GM23248 (cell line): ENCODE results near the gene SLC6A5. TPM values are rescaled to one million over a fixed set of nuclear protein-coding genes. Genes with fewer than 3 reads are reported as not detected.
"Not testable (repeated sequence)": the region's sequence is repeated elsewhere in the genome, so short reads cannot be mapped to it uniquely, and the experiment has no call there.

Experiments
- DNase-seq: peaks from one replicate; pipeline ENCODE4 v3.0.0-alpha.2; 2015
- H2AFZ ChIP-seq: fragments of 200-600 bp; sonication (generic); 2 replicates; pipeline ENCODE4 v1.6.1; 2016; ENCODE audit warnings: antibody characterized with exemption
- H3F3A ChIP-seq: fragments of 200-600 bp; sonication (generic); 2 replicates; pipeline ENCODE4 v1.6.1; 2016; ENCODE audit warnings: mild to moderate bottlenecking, antibody characterized with exemption, mixed run types; ENCODE audit not compliant: insufficient read depth
- H3K27ac ChIP-seq: fragments of 200-600 bp; sonication (generic); 2 replicates; pipeline ENCODE4 v1.5.1; 2016; ENCODE audit warnings: mild to moderate bottlenecking
- H3K27me3 ChIP-seq: fragments of 200-600 bp; sonication (generic); replicated peaks from 2 replicates; pipeline ENCODE4 v1.6.1; 2016; ENCODE audit warnings: mild to moderate bottlenecking; ENCODE audit not compliant: insufficient read depth
- H3K36me3 ChIP-seq: fragments of 200-600 bp; sonication (generic); 2 replicates; pipeline ENCODE4 v1.6.1; 2016; ENCODE audit warnings: low read depth, mild to moderate bottlenecking
- H3K4me1 ChIP-seq: fragments of 200-600 bp; sonication (generic); 2 replicates; pipeline ENCODE4 v1.6.1; 2016; ENCODE audit warnings: mild to moderate bottlenecking; ENCODE audit not compliant: insufficient read depth
- H3K4me2 ChIP-seq: fragments of 200-600 bp; sonication (generic); one replicate; pipeline ENCODE4 v1.6.1; 2016; ENCODE audit warnings: mild to moderate bottlenecking; ENCODE audit not compliant: unreplicated experiment
- H3K4me3 ChIP-seq: fragments of 200-600 bp; sonication (generic); 2 replicates; pipeline ENCODE4 v1.5.1; 2016; ENCODE audit warnings: mild to moderate bottlenecking
- H3K79me2 ChIP-seq: fragments of 200-600 bp; sonication (generic); 2 replicates; pipeline ENCODE4 v1.6.1; 2016; ENCODE audit warnings: mild to moderate bottlenecking; ENCODE audit not compliant: insufficient read depth
- H3K9ac ChIP-seq: fragments of 200-600 bp; sonication (generic); 2 replicates; pipeline ENCODE4 v1.6.1; 2016; ENCODE audit warnings: mild to moderate bottlenecking
- H3K9me2 ChIP-seq: fragments of 200-600 bp; sonication (generic); 2 replicates; pipeline ENCODE4 v1.6.1; 2016; ENCODE audit warnings: mixed run types, mild to moderate bottlenecking, moderate library complexity; ENCODE audit not compliant: insufficient read depth
- H3K9me3 ChIP-seq: fragments of 200-600 bp; sonication (generic); one replicate; pipeline ENCODE4 v1.6.1; 2017; ENCODE audit warnings: low read depth
- H4K20me1 ChIP-seq: fragments of 200-600 bp; sonication (generic); 2 replicates; pipeline ENCODE4 v1.6.0; 2016; ENCODE audit not compliant: insufficient read depth
- EZH2 ChIP-seq: fragments of 200-600 bp; sonication (generic); IDR thresholded peaks from 2 replicates; pipeline ENCODE4 v1.6.1; 2018; ENCODE audit warnings: antibody characterized with exemption, mild to moderate bottlenecking; ENCODE audit not compliant: insufficient read depth, poor library complexity, severe bottlenecking
- EZH2phosphoT487 ChIP-seq: fragments of 200-600 bp; sonication (generic); IDR thresholded peaks from 2 replicates; pipeline ENCODE4 v1.6.1; 2018; ENCODE audit warnings: antibody characterized with exemption, moderate library complexity, mild to moderate bottlenecking, low read depth; ENCODE audit not compliant: insufficient read depth
- WGBS, 2 experiments: methylation state at CpG; one replicate each; pipeline ENCODE4 v1.1.6; 2015 to 2017; ENCODE audit warnings: low lambda C conversion rate in 2 of 2, low coverage in 1 of 2; ENCODE audit errors: missing lambda C conversion rate in 2 of 2; 5-methylcytosine and 5-hydroxymethylcytosine counted together
- in situ Hi-C: fragments of 300-500 bp; cut with MboI; formaldehyde crosslinking; loops from 2 replicates; pipeline ENCODE4 v1.15.0; 2020
- polyA plus RNA-seq: library from polyadenylated mRNA; unstranded; fragments of >200 nt; fragmentation: Nextera tagmentation; extraction: Ambion mirVana; gene quantifications from 2 replicates; pipeline ENCODE4 v1.2.1, GENCODE V29; 2016
- total RNA-seq: library from RNA; depleted of rRNA; stranded (reverse); fragments of >200 nt; shearing (Covaris generic); gene quantifications from 2 replicates; pipeline ENCODE4 v1.2.3, GENCODE V29; 2014

SLC6A5 gene
- total and polyA plus RNA-seq, 2 experiments from 2014 or later = not detected

DNA sequence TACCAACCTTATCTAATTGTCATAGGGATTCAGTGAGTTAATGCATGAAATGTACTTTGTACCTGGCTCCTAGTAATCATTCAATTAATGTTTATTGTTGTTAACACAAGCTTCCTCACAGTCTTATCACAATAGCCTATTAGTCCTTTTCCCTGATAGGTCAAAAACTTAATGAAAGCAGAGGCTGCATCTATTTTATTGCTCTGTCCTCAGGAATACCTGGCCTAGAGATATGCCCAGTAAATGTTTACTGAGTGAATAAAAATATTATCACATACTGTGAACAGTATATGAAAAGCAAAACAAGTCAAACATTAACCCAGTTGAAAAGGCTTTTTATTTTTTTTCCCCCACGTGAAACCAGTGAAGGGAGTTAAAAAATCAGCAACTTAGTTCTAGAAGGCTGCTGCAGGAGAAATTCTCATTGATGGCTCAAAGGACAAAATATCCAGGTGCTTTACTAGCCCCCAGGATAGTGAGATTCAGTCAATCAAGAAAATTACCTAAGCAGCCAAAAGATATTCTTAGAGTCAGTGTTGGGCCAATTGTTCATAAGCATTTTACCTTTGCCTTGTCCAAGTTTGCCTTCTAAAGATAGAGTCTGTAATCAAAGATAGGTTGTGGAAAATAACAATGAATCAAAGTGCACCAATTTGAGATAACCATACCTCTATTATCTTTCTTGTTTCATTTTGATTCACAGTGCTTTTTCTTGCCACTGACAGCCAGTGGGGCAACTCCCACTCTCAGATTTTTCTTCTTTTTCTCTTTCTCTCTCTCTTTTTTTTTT, 34.4 kb upstream of the SLC6A5 start:
- TF ChIP-seq EZH2 (no peak), EZH2phosphoT487 (no peak)
- no peaks in the 10 kb centered on the region for H3K27me3 ChIP-seq
- H3K36me3 ChIP-seq = no peaks in the 10 kb centered on the region
- no peak overlapping the region for H2AFZ ChIP-seq
- no peaks in the 10 kb centered on the region for H3K9me2 ChIP-seq
- H3K79me2 ChIP-seq = no peaks in the 10 kb centered on the region
- no peaks in the 10 kb centered on the region for H3K9me3 ChIP-seq
- H3F3A ChIP-seq = no peaks in the 10 kb centered on the region
- H3K4me1 ChIP-seq = no peaks in the 10 kb centered on the region
- no peak overlapping the region for H3K4me3 ChIP-seq
- no peak overlapping the region for H3K27ac ChIP-seq
- in situ Hi-C loops = no loop called here
- 4% methylated on average over 1 of the region's 1 CpG for WGBS, 2 experiments
- no peaks in the 10 kb centered on the region for H4K20me1 ChIP-seq
- H3K4me2 ChIP-seq = no peak overlapping the region
- no peak for DNase-seq
- no peak overlapping the region for H3K9ac ChIP-seq

DNA sequence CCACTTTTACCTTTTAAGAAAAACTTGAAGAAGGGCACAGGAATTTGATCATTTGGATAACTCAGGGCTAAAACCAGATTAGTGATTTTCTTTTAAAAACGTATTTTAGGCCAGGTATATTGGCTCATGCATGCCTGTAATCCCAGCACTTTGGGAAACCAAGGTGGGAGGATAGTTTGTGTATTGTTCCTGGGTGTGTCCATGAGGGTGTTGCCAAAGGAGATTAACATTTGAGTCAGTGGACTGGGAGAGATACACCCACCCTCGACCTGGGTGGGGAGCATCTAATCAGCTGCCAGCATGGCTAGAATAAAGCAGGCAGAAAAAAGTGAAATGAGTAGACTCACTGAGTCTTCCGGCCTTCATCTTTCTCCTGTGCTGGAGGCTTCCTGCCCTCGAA, 33.3 kb upstream of the SLC6A5 start:
- in situ Hi-C loops, H3K36me3 ChIP-seq, H3K9me3 ChIP-seq, H3K27ac ChIP-seq, H3K79me2 ChIP-seq, H4K20me1 ChIP-seq, H3K9ac ChIP-seq, H3K4me1 ChIP-seq, H3K9me2 ChIP-seq, H3K27me3 ChIP-seq, H3K4me2 ChIP-seq, H2AFZ ChIP-seq, H3F3A ChIP-seq, H3K4me3 ChIP-seq, DNase-seq: not testable (repeated sequence)
- WGBS, 2 experiments = 19 to 25% methylated on average over 4 of the region's 4 CpGs

DNA sequence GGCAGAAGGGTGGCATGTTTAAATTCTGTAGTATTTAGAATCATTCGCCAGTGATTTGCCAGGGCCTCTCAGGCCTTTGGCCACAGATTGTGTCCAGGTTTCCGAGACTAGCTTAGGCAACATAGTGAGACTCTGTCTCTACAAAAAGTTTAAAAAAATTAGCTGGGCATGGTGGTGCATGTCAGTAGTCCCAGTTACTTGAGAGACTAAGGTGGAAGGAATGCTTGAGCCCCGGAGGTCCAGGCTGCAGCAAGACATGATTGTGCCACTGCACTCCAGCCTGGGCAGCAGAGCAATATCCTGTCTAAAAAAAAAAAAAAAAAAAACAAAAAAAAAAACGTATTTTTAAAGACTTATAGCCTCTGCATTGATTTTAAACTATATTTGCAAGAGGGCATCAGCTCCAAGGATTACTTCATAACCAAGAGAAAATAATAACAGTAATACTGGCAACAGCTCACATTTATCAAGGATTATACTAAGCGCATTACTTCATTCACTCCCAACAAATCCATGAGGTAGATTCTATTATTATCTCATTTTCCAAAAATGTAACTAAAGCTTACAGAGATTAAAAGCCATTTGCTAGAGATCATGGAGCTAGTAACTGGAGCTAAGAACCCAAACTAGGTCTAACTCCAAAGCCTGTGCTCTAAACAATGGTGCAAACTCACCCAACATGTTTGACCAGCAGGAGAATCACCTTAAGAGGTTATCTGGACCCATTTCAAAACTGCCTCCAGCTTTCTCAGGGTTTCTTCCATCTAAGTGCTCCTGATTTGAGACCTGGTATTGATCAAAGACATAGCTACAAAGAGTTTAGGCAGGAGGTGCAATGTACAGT, 32.6 kb upstream of the SLC6A5 start:
- 35 to 42% methylated on average over 5 of the region's 5 CpGs for WGBS, 2 experiments

DNA sequence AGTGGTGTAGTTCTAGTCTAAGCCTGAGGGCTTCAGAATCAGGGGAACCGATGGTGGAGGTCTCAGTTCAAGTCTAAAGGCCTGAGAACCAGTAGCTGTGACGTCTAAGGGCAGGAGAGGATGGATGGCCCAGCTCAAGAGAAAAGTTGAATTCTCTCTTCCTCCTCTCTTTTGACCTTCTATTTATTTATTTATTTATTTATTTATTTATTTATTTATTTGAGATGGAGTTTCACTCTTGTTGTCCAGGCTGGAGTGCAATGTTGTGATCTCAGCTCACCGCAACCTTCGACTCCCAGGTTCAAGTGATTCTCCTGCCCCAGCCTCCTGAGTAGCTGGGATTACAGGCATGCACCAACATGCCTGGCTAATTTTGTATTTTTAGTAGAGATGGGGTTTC, 19.7 kb upstream of the SLC6A5 start:
- H3K36me3 ChIP-seq, H3K4me1 ChIP-seq, H4K20me1 ChIP-seq, H3K4me2 ChIP-seq, H3K4me3 ChIP-seq, H3K9ac ChIP-seq, in situ Hi-C loops, H3K27ac ChIP-seq, H3K9me2 ChIP-seq, H2AFZ ChIP-seq, H3K79me2 ChIP-seq, DNase-seq, H3K27me3 ChIP-seq, H3F3A ChIP-seq, H3K9me3 ChIP-seq: not testable (repeated sequence)
- 46 to 54% methylated on average over 4 of the region's 4 CpGs for WGBS, 2 experiments

More for the DNA sequence above, 32.6 kb upstream of the SLC6A5 start:
- H3K79me2 ChIP-seq = no peaks in the 10 kb centered on the region
- no peaks in the 10 kb centered on the region for H3K36me3 ChIP-seq
- no peak overlapping the region for H3K4me2 ChIP-seq
- no peak overlapping the region for H3K4me3 ChIP-seq
- H4K20me1 ChIP-seq = no peaks in the 10 kb centered on the region
- H3K4me1 ChIP-seq = no peaks in the 10 kb centered on the region
- no peaks in the 10 kb centered on the region for H3K9me2 ChIP-seq
- no peak overlapping the region for H3K9ac ChIP-seq
- in situ Hi-C loops = no loop called here
- no peaks in the 10 kb centered on the region for H3K27me3 ChIP-seq
- no peak for DNase-seq
- no peak for TF ChIP-seq EZH2
- TF ChIP-seq EZH2phosphoT487 = no peak
- H3K9me3 ChIP-seq = no peaks in the 10 kb centered on the region
- H3K27ac ChIP-seq = no peak overlapping the region
- H2AFZ ChIP-seq = no peak overlapping the region
- H3F3A ChIP-seq = no peaks in the 10 kb centered on the region
